Measurements from ENCODE around the gene CACNA2D4.
"Not testable (repeated sequence)": the region's sequence is repeated elsewhere in the genome, so short reads cannot be mapped to it uniquely, and the experiment has no call there.

The CACNA2D4 gene

GRCh38 chr12:1821805-1822204, 96.6 kb downstream of the CACNA2D4 start:
- no peak for TF ChIP-seq CTCF (IDR thresholded peaks at IDR 0.05; ENCODE audit: control insufficient read depth, insufficient read depth, low read depth, low read length, missing control alignments)
- no peak overlapping the region for H3K4me3 ChIP-seq (ENCODE audit: control insufficient read depth, low read depth, low read length)
- no peak for DNase-seq (ENCODE audit: low read depth)

GRCh38 chr12:1820896-1821291, 97.6 kb downstream of the CACNA2D4 start:
- no peak overlapping the region for H3K4me3 ChIP-seq (ENCODE audit: control insufficient read depth, low read depth, low read length)
- no peak for DNase-seq (ENCODE audit: low read depth)
- TF ChIP-seq CTCF (IDR thresholded peaks at IDR 0.05; ENCODE audit: control insufficient read depth, insufficient read depth, low read depth, low read length, missing control alignments) = no peak

GRCh38 chr12:1820191-1820895, 98.1 kb downstream of the CACNA2D4 start, which contains the start of gene LRTM2:
Gene LRTM2 (plus strand): TSS chr12:1820565. CDS start chr12:1828149, 7,584 bp downstream.
- DNase-seq (ENCODE audit: low read depth) = no peak
- no peak for TF ChIP-seq CTCF (IDR thresholded peaks at IDR 0.05; ENCODE audit: control insufficient read depth, insufficient read depth, low read depth, low read length, missing control alignments)
- H3K4me3 ChIP-seq (ENCODE audit: control insufficient read depth, low read depth, low read length) = no peak within 1 kb of the TSS

- TF ChIP-seq CTCF (IDR thresholded peaks at IDR 0.05; ENCODE audit: control insufficient read depth, insufficient read depth, low read depth, low read length, missing control alignments) = no peak
- no peak for DNase-seq (ENCODE audit: low read depth)
- no peak overlapping the region for H3K4me3 ChIP-seq (ENCODE audit: control insufficient read depth, low read depth, low read length)
Measured at GRCh38 chr12:1819571-1819970, 98.9 kb downstream of the CACNA2D4 start.

GRCh38 chr12:1819050-1819449, 99.4 kb downstream of the CACNA2D4 start:
- TF ChIP-seq CTCF (IDR thresholded peaks at IDR 0.05; ENCODE audit: control insufficient read depth, insufficient read depth, low read depth, low read length, missing control alignments) = no peak
- no peak overlapping the region for H3K4me3 ChIP-seq (ENCODE audit: control insufficient read depth, low read depth, low read length)
- DNase-seq (ENCODE audit: low read depth) = no peak

- not testable (repeated sequence) for H3K4me3 ChIP-seq (ENCODE audit: control insufficient read depth, low read depth, low read length); DNase-seq (ENCODE audit: low read depth)
Measured at GRCh38 chr12:1817928-1818327, 100.5 kb downstream of the CACNA2D4 start.

- no peak overlapping the region for H3K4me3 ChIP-seq (ENCODE audit: control insufficient read depth, low read depth, low read length)
- no peak for TF ChIP-seq CTCF (IDR thresholded peaks at IDR 0.05; ENCODE audit: control insufficient read depth, insufficient read depth, low read depth, low read length, missing control alignments)
- no peak for DNase-seq (ENCODE audit: low read depth)
Measured at GRCh38 chr12:1816730-1817348, 101.6 kb downstream of the CACNA2D4 start.

All from AG09309 (cell line).